ENCODE measurements around the gene TRMT2B.

TRMT2B gene

GRCh38 chrX:101051549-101052302 lies at the start of gene TRMT2B:
Gene TRMT2B, minus strand, starts transcription at chrX:101052111. Its CDS starts 9,822 bp downstream, at chrX:101042289.
- DNase-seq (ENCODE audit: low read depth): peak; percentile 36
- no peak for TF ChIP-seq CTCF (IDR thresholded peaks at IDR 0.05; ENCODE audit: control insufficient read depth, extremely low read depth, insufficient read depth)
- peak within 1 kb of the TSS; percentile 62 for H3K4me3 ChIP-seq (ENCODE audit: low read depth, low read length)

- peak within 1 kb of the TSS; percentile 62 for H3K4me3 ChIP-seq (ENCODE audit: low read depth, low read length)
- TF ChIP-seq CTCF (IDR thresholded peaks at IDR 0.05; ENCODE audit: control insufficient read depth, extremely low read depth, insufficient read depth): no peak
- peak; percentile 73 for DNase-seq (ENCODE audit: low read depth)
Observed at GRCh38 chrX:101097546-101098453, 45.9 kb upstream of the TRMT2B start, which contains the start of gene CENPI. Gene CENPI, plus strand, starts transcription at chrX:101098204. Its CDS starts 2,867 bp downstream, at chrX:101101071.

- no peak for DNase-seq (ENCODE audit: low read depth)
- TF ChIP-seq CTCF (IDR thresholded peaks at IDR 0.05; ENCODE audit: control insufficient read depth, extremely low read depth, insufficient read depth): no peak
- no peak overlapping the region for H3K4me3 ChIP-seq (ENCODE audit: low read depth, low read length)
Observed at GRCh38 chrX:101091817-101092216, 39.9 kb upstream of the TRMT2B start.

GRCh38 chrX:101081231-101081630 lies 29.3 kb upstream of the TRMT2B start:
- no peak overlapping the region for H3K4me3 ChIP-seq (ENCODE audit: low read depth, low read length)
- no peak for DNase-seq (ENCODE audit: low read depth)
- no peak for TF ChIP-seq CTCF (IDR thresholded peaks at IDR 0.05; ENCODE audit: control insufficient read depth, extremely low read depth, insufficient read depth)

- DNase-seq (ENCODE audit: low read depth): no peak
- TF ChIP-seq CTCF (IDR thresholded peaks at IDR 0.05; ENCODE audit: control insufficient read depth, extremely low read depth, insufficient read depth): no peak
- no peak overlapping the region for H3K4me3 ChIP-seq (ENCODE audit: low read depth, low read length)
Observed at GRCh38 chrX:101080326-101081124, 28.6 kb upstream of the TRMT2B start.

- TF ChIP-seq CTCF (IDR thresholded peaks at IDR 0.05; ENCODE audit: control insufficient read depth, extremely low read depth, insufficient read depth): no peak
- H3K4me3 ChIP-seq (ENCODE audit: low read depth, low read length): no peak overlapping the region
- DNase-seq (ENCODE audit: low read depth): no peak
Observed at GRCh38 chrX:101079736-101080270, 27.9 kb upstream of the TRMT2B start.
